ENCODE results near the gene SLC38A1. TPM values are rescaled to one million over a fixed set of nuclear protein-coding genes. Genes with fewer than 3 reads are reported as not detected.
"Not testable (repeated sequence)": the region's sequence is repeated elsewhere in the genome, so short reads cannot be mapped to it uniquely, and the experiment has no call there.

The SLC38A1 gene
- total and polyA plus RNA-seq, 12 donors, result 32.0 to 221 (median 140) TPM

DNA sequence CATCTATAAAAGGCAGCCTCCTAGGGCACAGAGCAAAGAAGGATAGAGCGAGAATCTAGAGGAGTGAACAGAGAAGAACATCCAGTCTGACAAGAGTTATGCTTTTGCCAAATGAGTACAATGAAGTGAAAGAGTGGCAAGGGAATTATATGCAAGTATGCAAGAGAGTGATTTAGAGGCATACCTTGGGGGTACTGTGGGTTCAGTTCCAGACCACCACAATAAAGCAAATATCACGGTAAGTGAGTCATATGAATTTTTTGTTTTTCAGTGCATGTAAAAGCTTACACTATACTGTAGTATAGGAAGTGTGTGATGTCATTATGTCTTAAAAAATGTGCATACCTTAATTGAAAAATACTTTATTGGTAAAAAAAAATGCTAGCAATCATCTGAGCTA is 101.4 kb downstream of the SLC38A1 start:
- intact Hi-C loops (cut with DNase I), result no loop called here
- Histone ChIP-seq H3K4me3 (no peak overlapping the region), H3K4me1 (no peaks in the 10 kb centered on the region), H3K27ac (no peak overlapping the region), H3K9me3 (peaks cover 0 to 10% (median 0%) of the 10 kb centered on the region in 11 donors), H3K27me3 (no peaks in the 10 kb centered on the region), H3K36me3 (no peaks in the 10 kb centered on the region)
- WGBS, 2 donors, result 92 to 97% methylated on average over 2 of the region's 2 CpGs
- DNase-seq (no peak), ATAC-seq (no peak)
- TF ChIP-seq, protein P1, sequence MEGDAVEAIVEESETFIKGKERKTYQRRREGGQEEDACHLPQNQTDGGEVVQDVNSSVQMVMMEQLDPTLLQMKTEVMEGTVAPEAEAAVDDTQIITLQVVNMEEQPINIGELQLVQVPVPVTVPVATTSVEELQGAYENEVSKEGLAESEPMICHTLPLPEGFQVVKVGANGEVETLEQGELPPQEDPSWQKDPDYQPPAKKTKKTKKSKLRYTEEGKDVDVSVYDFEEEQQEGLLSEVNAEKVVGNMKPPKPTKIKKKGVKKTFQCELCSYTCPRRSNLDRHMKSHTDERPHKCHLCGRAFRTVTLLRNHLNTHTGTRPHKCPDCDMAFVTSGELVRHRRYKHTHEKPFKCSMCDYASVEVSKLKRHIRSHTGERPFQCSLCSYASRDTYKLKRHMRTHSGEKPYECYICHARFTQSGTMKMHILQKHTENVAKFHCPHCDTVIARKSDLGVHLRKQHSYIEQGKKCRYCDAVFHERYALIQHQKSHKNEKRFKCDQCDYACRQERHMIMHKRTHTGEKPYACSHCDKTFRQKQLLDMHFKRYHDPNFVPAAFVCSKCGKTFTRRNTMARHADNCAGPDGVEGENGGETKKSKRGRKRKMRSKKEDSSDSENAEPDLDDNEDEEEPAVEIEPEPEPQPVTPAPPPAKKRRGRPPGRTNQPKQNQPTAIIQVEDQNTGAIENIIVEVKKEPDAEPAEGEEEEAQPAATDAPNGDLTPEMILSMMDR (IDR thresholded peaks at IDR 0.05), result no peak

DNA sequence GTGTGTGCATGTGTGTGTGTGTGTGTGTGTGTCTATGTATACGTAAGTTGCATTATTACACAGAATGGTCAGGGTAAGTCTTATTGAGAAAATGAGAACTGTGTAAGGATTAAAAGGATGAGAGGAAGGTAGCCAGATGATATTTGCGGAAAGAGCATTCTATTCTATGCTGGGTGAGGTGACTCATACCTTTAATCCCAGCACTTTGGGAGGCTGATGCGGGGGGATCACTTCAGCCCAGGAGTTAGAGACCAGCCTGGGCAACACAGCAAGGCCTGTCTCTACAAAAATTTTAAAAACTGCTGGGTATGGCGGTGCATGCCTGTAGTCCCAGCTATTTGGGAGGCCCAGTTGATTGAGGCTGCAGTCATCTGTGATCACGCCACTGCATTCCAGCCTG is 103.7 kb downstream of the SLC38A1 start:
- DNase-seq, result no peak
- WGBS, 2 donors, result 95% methylated on average over 5 of the region's 5 CpGs

DNA sequence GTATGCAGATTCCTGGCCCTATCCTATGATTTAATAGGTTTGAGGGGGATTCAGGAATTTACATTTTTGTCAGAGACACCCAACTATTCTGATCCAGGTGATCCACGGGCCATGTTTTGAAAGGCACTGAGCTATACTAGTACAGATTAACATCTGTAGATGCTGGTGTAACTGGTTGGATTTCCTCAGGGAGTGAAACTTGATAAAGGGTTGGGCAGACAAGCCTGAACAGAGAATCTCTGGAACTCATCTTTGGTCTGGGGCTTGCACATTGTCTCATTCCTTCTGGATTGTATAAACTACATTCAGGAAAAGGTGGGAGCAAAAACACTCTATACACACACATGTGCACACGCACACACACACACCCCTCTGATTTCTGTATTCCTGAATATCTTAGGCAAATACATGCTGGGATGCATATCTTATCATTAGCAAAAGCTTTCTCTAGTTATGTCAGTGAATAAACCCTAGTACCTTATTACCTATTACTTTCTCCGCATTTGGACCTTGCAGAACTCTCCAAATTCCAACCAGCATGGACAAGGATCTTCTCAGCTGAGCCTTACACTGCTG is 104.6 kb downstream of the SLC38A1 start:
- TF ChIP-seq, protein P1 (IDR thresholded peaks at IDR 0.05), result no peak
- Histone ChIP-seq H3K27ac (no peak overlapping the region), H3K27me3 (no peaks in the 10 kb centered on the region), H3K36me3 (no peaks in the 10 kb centered on the region), H3K4me3 (no peak overlapping the region), H3K4me1 (peaks cover 0 to 20% (median 10%) of the 10 kb centered on the region in 9 donors), H3K9me3 (peaks cover 0 to 10% (median 0%) of the 10 kb centered on the region in 11 donors)
- no peak for DNase-seq
- 62 to 75% methylated on average over 3 of the region's 3 CpGs for WGBS, 2 donors
- no peak for ATAC-seq
- intact Hi-C loops (cut with DNase I), result no loop called here

More for the DNA sequence above, 103.7 kb downstream of the SLC38A1 start:
- Histone ChIP-seq H3K27ac (no peak overlapping the region), H3K4me1 (peaks cover 0 to 11% (median 6%) of the 10 kb centered on the region in 9 donors), H3K9me3 (peaks cover 0 to 10% (median 0%) of the 10 kb centered on the region in 11 donors), H3K4me3 (no peak overlapping the region), H3K36me3 (no peaks in the 10 kb centered on the region), H3K27me3 (no peaks in the 10 kb centered on the region)
- intact Hi-C loops (cut with DNase I), result no loop called here
- ATAC-seq, result no peak
- TF ChIP-seq, protein P1 (IDR thresholded peaks at IDR 0.05), result no peak

DNA sequence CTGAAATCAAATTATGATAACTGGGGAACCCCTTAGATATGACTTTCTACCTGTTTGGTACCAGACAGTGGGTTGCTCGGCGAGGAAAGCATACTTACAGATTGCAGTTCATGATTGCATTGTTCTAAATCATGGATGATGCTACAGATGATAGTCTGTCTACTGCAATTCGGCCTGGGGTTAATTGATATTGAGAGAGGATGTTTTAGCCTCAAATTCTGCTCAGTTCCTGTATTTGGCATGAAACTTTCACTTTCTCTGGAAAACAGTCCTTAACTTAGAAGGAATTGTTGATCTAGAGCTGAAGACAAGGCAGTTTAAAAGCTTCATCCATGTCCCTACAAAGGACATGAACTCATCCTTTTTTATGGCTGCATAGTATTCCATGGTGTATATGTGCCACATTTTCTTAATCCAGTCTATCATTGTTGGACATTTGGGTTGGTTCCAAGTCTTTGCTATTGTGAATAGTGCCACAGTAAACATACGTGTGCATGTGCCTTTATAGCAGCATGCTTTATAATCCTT is 106.2 kb downstream of the SLC38A1 start:
- ATAC-seq; H3K27me3 ChIP-seq; intact Hi-C loops (cut with DNase I); DNase-seq; H3K36me3 ChIP-seq; H3K4me3 ChIP-seq; H3K9me3 ChIP-seq; H3K27ac ChIP-seq: not testable (repeated sequence)
- H3K4me1 ChIP-seq, result peaks cover 0 to 29% (median 10%) of the 10 kb centered on the region in 9 donors
- WGBS, 2 donors, result 89 to 96% methylated on average over 3 to 4 of the region's 4 CpGs
